Smooth muscle cell (in vitro differentiated cells): Measurements from ENCODE around the gene ANO6. TPM values are rescaled to one million over a fixed set of nuclear protein-coding genes. Genes with fewer than 3 reads are reported as not detected.

Experiments used
- DNase-seq: peaks from one replicate; lab custom pipeline; 2025; ENCODE audit not compliant: unreplicated experiment; lab: John Stamatoyannopoulos, UW
- H2AFZ ChIP-seq: fragments of 200-600 bp; sonication (generic); 2 replicates; pipeline ENCODE4 v1.6.0; 2016; ENCODE audit warnings: antibody characterized with exemption, low read depth, mild to moderate bottlenecking
- H3F3A ChIP-seq: fragments of 200-600 bp; sonication (generic); 2 replicates; pipeline ENCODE4 v1.6.0; 2017; ENCODE audit warnings: antibody characterized with exemption, low read depth
- H3K27ac ChIP-seq: fragments of 200-600 bp; sonication (generic); 2 replicates; pipeline ENCODE4 v1.5.1; 2016; ENCODE audit warnings: low read depth, mild to moderate bottlenecking
- H3K27me3 ChIP-seq: fragments of 200-600 bp; sonication (generic); 2 replicates; pipeline ENCODE4 v1.6.1; 2016; ENCODE audit warnings: low read depth, mild to moderate bottlenecking
- H3K36me3 ChIP-seq: fragments of 200-600 bp; sonication (generic); 2 replicates; pipeline ENCODE4 v1.5.1; 2016; ENCODE audit warnings: low read depth
- H3K4me1 ChIP-seq: fragments of 200-600 bp; sonication (generic); 2 replicates; pipeline ENCODE4 v1.5.1; 2016; ENCODE audit warnings: low read depth
- H3K4me2 ChIP-seq: fragments of 200-600 bp; sonication (generic); 2 replicates; pipeline ENCODE4 v1.6.0; 2016; ENCODE audit warnings: mild to moderate bottlenecking
- H3K4me3 ChIP-seq: fragments of 200-600 bp; sonication (generic); 2 replicates; pipeline ENCODE4 v1.5.1; 2016; ENCODE audit warnings: mild to moderate bottlenecking
- H3K79me2 ChIP-seq: fragments of 200-600 bp; sonication (generic); 2 replicates; pipeline ENCODE4 v1.6.0; 2016; ENCODE audit warnings: low read depth, mild to moderate bottlenecking
- H3K9ac ChIP-seq: fragments of 200-600 bp; sonication (generic); 2 replicates; pipeline ENCODE4 v1.6.0; 2016; ENCODE audit warnings: low read depth
- H3K9me3 ChIP-seq: fragments of 200-600 bp; sonication (generic); replicated peaks from 2 replicates; pipeline ENCODE4 v1.5.1; 2016; ENCODE audit warnings: low read depth
- H4K20me1 ChIP-seq: fragments of 200-600 bp; sonication (generic); 2 replicates; pipeline ENCODE4 v1.6.0; 2016; ENCODE audit warnings: low read depth
- WGBS: methylation state at CpG from one replicate; pipeline ENCODE4 v1.1.7; 2016; ENCODE audit warnings: low lambda C conversion rate; 5-methylcytosine and 5-hydroxymethylcytosine counted together
- polyA plus RNA-seq: library from polyadenylated mRNA; unstranded; fragments of >200 nt; fragmentation: Nextera tagmentation; extraction: Ambion mirVana; gene quantifications from 2 replicates; pipeline ENCODE4 v1.2.1, GENCODE V29; 2016
- total RNA-seq: library from RNA; depleted of rRNA; stranded (reverse); fragments of >200 nt; gene quantifications from 2 replicates; pipeline ENCODE4 v1.2.3, GENCODE V29; 2014
- TF ChIP-seq, protein P1 (sequence below): fragments of 200-600 bp; sonication (generic); IDR thresholded peaks from 2 replicates; pipeline ENCODE4 v1.5.1; 2017; ENCODE audit warnings: borderline replicate concordance, mild to moderate bottlenecking, antibody characterized with exemption; ENCODE audit not compliant: insufficient read depth, poor library complexity, severe bottlenecking

ANO6 gene
- total and polyA plus RNA-seq, 2 experiments from 2014 or later: 44.8 to 106 TPM

DNA sequence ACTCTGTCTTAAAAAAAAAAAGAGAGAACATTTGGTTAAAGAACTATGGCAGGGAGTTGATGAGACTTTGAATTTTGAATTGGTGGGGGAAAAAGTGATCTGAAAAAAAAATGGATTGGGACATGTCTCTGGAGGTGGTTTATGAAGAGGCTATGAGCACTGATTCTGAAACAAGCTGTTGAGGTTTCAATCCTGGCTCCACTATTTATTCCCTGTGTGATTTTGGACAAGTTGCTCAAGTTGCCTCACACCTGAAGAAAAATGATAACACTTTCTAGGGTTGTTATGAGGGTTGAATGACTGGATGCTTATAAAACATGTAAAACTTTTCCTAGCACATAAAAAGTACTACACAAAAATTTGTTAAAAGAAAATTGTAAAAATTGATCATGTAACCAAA, 1.8 kb upstream of the ANO6 start:
- Histone ChIP-seq H3K9ac (no peak overlapping the region), H3K9me3 (no peaks in the 10 kb centered on the region), H3K4me3 (no peak overlapping the region), H4K20me1 (peaks cover 14% of the 10 kb centered on the region), H3K27ac (no peak overlapping the region), H3K27me3 (no peaks in the 10 kb centered on the region), H3K4me1 (peaks cover 12% of the 10 kb centered on the region), H3K36me3 (no peaks in the 10 kb centered on the region), H3K4me2 (no peak overlapping the region), H3K79me2 (peaks cover 40% of the 10 kb centered on the region), H2AFZ (no peak overlapping the region), H3F3A (peaks cover 8% of the 10 kb centered on the region)
- TF ChIP-seq, protein P1, sequence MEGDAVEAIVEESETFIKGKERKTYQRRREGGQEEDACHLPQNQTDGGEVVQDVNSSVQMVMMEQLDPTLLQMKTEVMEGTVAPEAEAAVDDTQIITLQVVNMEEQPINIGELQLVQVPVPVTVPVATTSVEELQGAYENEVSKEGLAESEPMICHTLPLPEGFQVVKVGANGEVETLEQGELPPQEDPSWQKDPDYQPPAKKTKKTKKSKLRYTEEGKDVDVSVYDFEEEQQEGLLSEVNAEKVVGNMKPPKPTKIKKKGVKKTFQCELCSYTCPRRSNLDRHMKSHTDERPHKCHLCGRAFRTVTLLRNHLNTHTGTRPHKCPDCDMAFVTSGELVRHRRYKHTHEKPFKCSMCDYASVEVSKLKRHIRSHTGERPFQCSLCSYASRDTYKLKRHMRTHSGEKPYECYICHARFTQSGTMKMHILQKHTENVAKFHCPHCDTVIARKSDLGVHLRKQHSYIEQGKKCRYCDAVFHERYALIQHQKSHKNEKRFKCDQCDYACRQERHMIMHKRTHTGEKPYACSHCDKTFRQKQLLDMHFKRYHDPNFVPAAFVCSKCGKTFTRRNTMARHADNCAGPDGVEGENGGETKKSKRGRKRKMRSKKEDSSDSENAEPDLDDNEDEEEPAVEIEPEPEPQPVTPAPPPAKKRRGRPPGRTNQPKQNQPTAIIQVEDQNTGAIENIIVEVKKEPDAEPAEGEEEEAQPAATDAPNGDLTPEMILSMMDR: no peak
- no peak for DNase-seq

DNA sequence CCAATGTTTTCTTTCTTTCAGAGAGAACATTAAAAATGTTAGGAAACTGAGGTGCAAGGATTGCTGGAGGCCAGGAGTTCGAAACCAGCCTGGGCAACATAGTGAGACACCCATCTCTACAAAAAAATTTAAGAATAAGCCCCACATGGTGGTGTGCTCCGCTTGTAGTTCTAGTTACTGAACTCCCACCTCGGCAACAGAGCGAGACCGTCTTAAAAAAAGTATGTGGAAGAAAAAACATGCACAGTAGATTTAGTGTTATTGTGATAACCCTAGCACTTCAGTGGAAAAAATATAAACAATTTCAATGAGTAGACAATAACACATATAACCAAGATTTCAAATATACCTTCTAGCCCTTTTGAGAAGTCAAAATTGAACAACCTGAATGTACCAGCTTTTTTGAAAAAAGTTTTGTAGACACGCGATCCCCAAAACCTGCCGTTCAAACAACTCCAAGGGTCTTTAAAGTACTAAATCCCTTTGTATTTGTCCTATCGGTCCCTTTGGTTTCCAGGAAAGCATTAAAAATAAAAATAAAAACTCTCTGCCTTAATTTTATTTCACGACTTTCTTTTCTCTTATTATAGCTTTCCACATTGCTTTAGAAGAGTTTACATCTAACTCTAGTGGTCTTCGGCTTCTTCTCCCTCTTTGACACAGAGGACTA, 1.0 kb upstream of the ANO6 start:
- H3K27ac ChIP-seq: peak overlapping the region; percentile 95

DNA sequence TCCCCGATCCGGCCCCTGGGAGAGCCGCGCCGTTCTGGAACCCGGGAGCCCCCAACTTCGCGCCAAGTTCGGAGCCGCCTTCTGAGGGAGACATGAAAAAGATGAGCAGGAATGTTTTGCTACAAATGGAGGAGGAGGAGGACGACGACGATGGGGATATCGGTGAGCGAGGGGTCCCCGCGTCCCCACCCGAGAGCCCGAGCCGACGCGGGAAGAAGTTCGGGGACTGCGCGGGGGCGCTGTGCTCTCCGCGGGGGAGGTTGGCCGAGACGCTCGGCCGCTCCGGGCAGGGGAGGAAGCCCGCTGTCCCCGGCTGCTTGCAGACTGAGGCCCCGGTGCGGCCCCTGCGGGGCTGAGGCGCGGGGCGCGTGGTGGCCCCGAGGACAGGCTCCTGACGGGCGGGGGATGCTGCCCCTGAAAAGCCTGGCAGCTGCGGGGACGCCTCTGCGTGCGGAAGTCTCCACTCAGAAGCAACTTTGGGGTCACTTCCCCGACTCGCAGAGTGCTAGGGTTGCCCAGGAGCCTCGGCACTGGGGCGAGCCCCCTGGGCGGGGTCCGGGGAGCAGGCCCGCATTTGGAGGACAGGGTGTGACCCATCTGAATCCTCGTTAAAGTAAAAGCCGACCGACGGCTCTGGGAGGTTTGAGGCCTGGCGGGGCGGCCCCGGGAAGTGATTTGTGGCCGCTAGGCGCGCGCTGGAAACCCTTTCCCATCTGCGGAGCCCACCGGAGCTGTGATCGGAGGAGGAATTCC, 511 bp downstream of the ANO6 start:
- H3K4me3 ChIP-seq: peak overlapping the region; percentile 87
- TF ChIP-seq, protein P1: peak; percentile 23
- peak overlapping the region; percentile 92 for H3K9ac ChIP-seq
- peak overlapping the region; percentile 95 for H3K27ac ChIP-seq
- peaks cover 8% of the 10 kb centered on the region for H3F3A ChIP-seq
- H3K36me3 ChIP-seq: no peaks in the 10 kb centered on the region
- peak overlapping the region; percentile 96 for H3K4me2 ChIP-seq
- H3K27me3 ChIP-seq: no peaks in the 10 kb centered on the region
- no peaks in the 10 kb centered on the region for H3K9me3 ChIP-seq
- H4K20me1 ChIP-seq: peaks cover 36% of the 10 kb centered on the region
- H3K4me1 ChIP-seq: peaks cover 16% of the 10 kb centered on the region
- peak overlapping the region; percentile 92 for H2AFZ ChIP-seq
- peaks cover 58% of the 10 kb centered on the region for H3K79me2 ChIP-seq
- 1% methylated on average over 63 of the region's 70 CpGs for WGBS
- peak; percentile 60 for DNase-seq

More for the DNA sequence above, 1.0 kb upstream of the ANO6 start:
- Histone ChIP-seq H3K4me3 (peak overlapping the region; percentile 87), H3K9me3 (no peaks in the 10 kb centered on the region), H3K79me2 (peaks cover 48% of the 10 kb centered on the region), H3K4me1 (peaks cover 12% of the 10 kb centered on the region), H4K20me1 (peaks cover 22% of the 10 kb centered on the region), H3K9ac (peak overlapping the region; percentile 92), H3K27me3 (no peaks in the 10 kb centered on the region), H3F3A (peaks cover 8% of the 10 kb centered on the region), H2AFZ (peak overlapping the region; percentile 92), H3K4me2 (peak overlapping the region; percentile 96), H3K36me3 (no peaks in the 10 kb centered on the region)
- 18% methylated on average over 11 of the region's 11 CpGs for WGBS
- no peak for DNase-seq
- TF ChIP-seq, protein P1: no peak
